ENCODE data around the gene CNTD1. TPM values are rescaled to one million over a fixed set of nuclear protein-coding genes. Genes with fewer than 3 reads are reported as not detected.

The CNTD1 gene, protein sequence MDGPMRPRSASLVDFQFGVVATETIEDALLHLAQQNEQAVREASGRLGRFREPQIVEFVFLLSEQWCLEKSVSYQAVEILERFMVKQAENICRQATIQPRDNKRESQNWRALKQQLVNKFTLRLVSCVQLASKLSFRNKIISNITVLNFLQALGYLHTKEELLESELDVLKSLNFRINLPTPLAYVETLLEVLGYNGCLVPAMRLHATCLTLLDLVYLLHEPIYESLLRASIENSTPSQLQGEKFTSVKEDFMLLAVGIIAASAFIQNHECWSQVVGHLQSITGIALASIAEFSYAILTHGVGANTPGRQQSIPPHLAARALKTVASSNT
- 0.92 TPM for total RNA-seq

GRCh38 chr17:42798383-42799380, at the start of gene CNTD1, which contains the start of gene COA3:
TSS of gene CNTD1 (plus strand) at chr17:42798861. CDS start at chr17:42799068, 207 bp downstream.
TSS of gene COA3 (minus strand) at chr17:42798704. CDS start at chr17:42798681, 23 bp downstream.

DNA sequence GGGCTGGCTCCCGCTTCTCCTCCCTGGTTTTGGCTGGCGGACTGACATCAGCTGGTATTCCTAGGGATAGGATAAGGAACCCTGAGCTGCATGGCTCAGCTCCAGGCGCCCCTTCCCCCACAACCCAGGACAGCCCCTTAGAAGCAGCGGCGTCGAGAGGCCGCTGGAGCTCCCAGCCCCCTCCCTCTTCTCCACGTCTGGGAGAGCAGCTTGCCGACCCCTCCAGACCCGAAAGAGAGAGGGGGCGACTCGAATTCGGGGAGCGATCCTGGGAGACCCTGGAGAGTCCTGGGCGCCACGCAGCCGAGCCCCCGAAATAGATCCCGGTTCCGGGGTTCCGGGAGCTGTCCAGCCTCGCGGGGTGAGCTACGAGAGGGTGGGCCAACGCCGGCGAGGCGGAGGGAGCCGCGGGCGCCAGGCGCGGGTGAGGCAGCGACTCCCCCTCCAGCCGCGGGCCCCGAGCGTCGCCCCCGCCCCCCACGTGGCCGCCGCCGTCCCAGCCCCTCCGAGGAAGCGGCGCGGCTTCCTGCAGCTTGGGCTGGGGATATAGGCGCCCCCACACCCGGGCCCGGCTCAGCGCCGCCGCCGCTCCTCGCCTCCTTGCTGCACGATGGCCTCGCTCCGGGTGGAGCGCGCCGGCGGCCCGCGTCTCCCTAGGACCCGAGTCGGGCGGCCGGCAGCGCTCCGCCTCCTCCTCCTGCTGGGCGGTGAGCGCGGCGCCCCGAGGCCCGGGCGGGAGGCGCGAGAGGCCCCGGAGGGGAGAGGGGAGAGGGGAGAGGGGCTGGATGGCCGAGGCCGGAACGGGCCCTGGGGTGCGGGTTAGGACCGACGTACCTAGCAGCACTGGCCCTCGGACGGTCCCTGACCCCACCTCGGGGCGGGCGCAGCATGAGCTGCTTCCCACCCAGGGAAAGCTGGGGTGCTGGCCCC, 37.7 kb upstream of the CNTD1 start, which contains the start of gene RAMP2:
RAMP2 (plus strand) TSS at position 576 of the 930 bp plus-strand sequence; CDS start at position 611, 35 bp downstream.

GRCh38 chr17:42773290-42774035, 25.2 kb upstream of the CNTD1 start, which contains the start of gene VPS25:
TSS of gene VPS25 (plus strand) at chr17:42773449. CDS start at chr17:42773476, 27 bp downstream.

GRCh38 chr17:42779936-42780850, 18.5 kb upstream of the CNTD1 start, which contains the start of gene WNK4:
TSS of gene WNK4 (plus strand) at chr17:42780610. CDS start at chr17:42780699, 89 bp downstream.

GRCh38 chr17:42832934-42833766, 34.5 kb downstream of the CNTD1 start, which contains the start of gene PSME3:
TSS of gene PSME3 (plus strand) at chr17:42833397. CDS start at chr17:42833632, 235 bp downstream.

DNA sequence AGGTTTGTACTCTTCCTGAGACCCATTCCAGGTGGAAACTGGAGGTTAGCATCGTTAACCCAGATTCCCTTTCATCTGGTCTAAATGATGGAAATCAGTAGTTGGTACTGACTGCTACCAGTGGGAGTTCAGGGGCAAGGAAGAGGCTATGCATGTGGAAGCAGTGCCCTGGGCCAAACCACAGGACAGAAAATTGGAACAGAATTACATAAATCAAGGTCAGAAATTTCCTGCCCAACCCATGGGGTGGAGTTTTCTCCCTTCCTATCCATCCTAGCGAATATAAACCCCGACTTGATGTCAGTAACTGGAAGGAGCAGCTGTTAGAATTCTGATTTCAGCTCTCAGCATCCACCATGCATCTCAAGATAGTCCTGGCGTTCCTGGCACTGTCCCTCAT, 45.6 kb downstream of the CNTD1 start, which contains the start of gene AOC2:
AOC2 (plus strand) TSS at position 310 of the 400 bp plus-strand sequence; CDS start at position 357, 47 bp downstream.

GRCh38 chr17:42850954-42851353, 52.3 kb downstream of the CNTD1 start, which contains the start of gene AOC3:
TSS of gene AOC3 (plus strand) at chr17:42851199. CDS start at chr17:42851344, 145 bp downstream.

Small RNAs within 50 kb of the gene (small RNA-seq; reads per million reads assigned to genes)
- gene HMGN2P15 = not detected
- not detected for gene MIR6781

Other genes starting within 250 kb of the CNTD1 start
- gene HSD17B1, start 245.9 kb upstream of the CNTD1 start, total RNA-seq = 0.92 TPM
- 6.7 TPM for gene COASY, start 236.7 kb upstream of the CNTD1 start, total RNA-seq
- gene MLX, start 231.8 kb upstream of the CNTD1 start, total RNA-seq = 30.0 TPM
- gene PSMC3IP, start 221.1 kb upstream of the CNTD1 start, total RNA-seq = 6.9 TPM
- 49.6 TPM for gene RETREG3, start 189.5 kb upstream of the CNTD1 start, total RNA-seq
- gene TUBG1, start 189.2 kb upstream of the CNTD1 start, total RNA-seq = 24.9 TPM
- 16.6 TPM for gene TUBG2, start 139.6 kb upstream of the CNTD1 start, total RNA-seq
- 3.7 TPM for gene PLEKHH3, start 121.9 kb upstream of the CNTD1 start, total RNA-seq
- 2.1 TPM for gene CCR10, start 117.0 kb upstream of the CNTD1 start, total RNA-seq
- gene CNTNAP1, start 116.3 kb upstream of the CNTD1 start, total RNA-seq = 31.6 TPM
- gene EZH1, start 53.8 kb upstream of the CNTD1 start, total RNA-seq = 35.5 TPM
- 16.6 TPM for gene RAMP2, start 37.6 kb upstream of the CNTD1 start, total RNA-seq
- 39.2 TPM for gene VPS25, start 25.4 kb upstream of the CNTD1 start, total RNA-seq
- 0.69 TPM for gene WNK4, start 18.3 kb upstream of the CNTD1 start, total RNA-seq
- 99.9 TPM for gene COA3, start 157 bp upstream of the CNTD1 start, total RNA-seq
- gene BECN1, start 25.4 kb downstream of the CNTD1 start, total RNA-seq = 73.1 TPM
- 55.1 TPM for gene PSME3, start 34.5 kb downstream of the CNTD1 start, total RNA-seq
- 1.2 TPM for gene AOC2, start 45.7 kb downstream of the CNTD1 start, total RNA-seq
- 0.46 TPM for gene AOC3, start 52.3 kb downstream of the CNTD1 start, total RNA-seq
- under 0.01 TPM for gene G6PC1, start 101.9 kb downstream of the CNTD1 start, total RNA-seq
- 29.1 TPM for gene AARSD1, start 165.6 kb downstream of the CNTD1 start, total RNA-seq
- gene PTGES3L, start 181.2 kb downstream of the CNTD1 start, total RNA-seq = 3.7 TPM
- 21.2 TPM for gene RUNDC1, start 181.7 kb downstream of the CNTD1 start, total RNA-seq
- 935 TPM for gene RPL27, start 199.6 kb downstream of the CNTD1 start, total RNA-seq
- 4.8 TPM for gene IFI35, start 207.9 kb downstream of the CNTD1 start, total RNA-seq
- gene VAT1, start 223.5 kb downstream of the CNTD1 start, total RNA-seq = 172 TPM
- gene RND2, start 226.4 kb downstream of the CNTD1 start, total RNA-seq = 28.4 TPM